HUES6 (cell line): ENCODE results near the gene KIAA0930.

Experiments used
- H3K27ac ChIP-seq: 2 replicates; pipeline ENCODE4 v1.7.0; 2013; ENCODE audit warnings: low read depth, mild to moderate bottlenecking, low read length, inconsistent platforms
- H3K27me3 ChIP-seq: 2 replicates; pipeline ENCODE4 v1.6.1; 2013; ENCODE audit warnings: low read length; ENCODE audit not compliant: control insufficient read depth, insufficient read depth
- H3K36me3 ChIP-seq: 2 replicates; pipeline ENCODE4 v1.6.1; 2013; ENCODE audit warnings: low read length; ENCODE audit not compliant: control insufficient read depth, insufficient read depth
- H3K4me1 ChIP-seq: 2 replicates; pipeline ENCODE4 v1.6.1; 2013; ENCODE audit warnings: low read length; ENCODE audit not compliant: control insufficient read depth, insufficient read depth
- H3K4me3 ChIP-seq: 2 replicates; pipeline ENCODE4 v1.5.1; 2013; ENCODE audit warnings: low read depth, low read length
- H3K9ac ChIP-seq: one replicate; pipeline ENCODE4 v1.6.1; 2013; ENCODE audit warnings: mild to moderate bottlenecking, low read length
- H3K9me3 ChIP-seq: 2 replicates; pipeline ENCODE4 v1.6.1; 2013; ENCODE audit warnings: low read depth, low read length; ENCODE audit not compliant: control insufficient read depth, insufficient read depth

The KIAA0930 gene

DNA sequence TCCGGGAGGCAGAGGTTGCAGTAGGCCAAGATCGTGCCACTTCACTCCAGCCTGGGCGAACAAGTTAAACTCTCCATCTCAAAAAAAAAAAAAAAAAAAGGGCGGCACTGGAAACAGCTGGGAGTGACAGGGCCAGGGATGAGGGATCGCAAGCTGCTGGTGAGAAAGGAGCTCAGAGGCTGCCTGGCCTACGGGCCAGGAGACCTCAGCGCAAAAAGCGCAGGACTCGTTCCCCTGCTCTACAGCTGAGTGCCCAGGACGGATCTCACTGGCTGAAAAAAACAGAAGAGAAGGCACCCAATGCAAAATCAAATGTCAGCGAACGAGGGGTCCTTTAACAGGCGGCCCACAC is 77.6 kb downstream of the KIAA0930 start:
- peak overlapping the region; percentile 95 for H3K9ac ChIP-seq
- H3K27me3 ChIP-seq = no peaks in the 10 kb centered on the region
- H3K36me3 ChIP-seq = peaks cover 26% of the 10 kb centered on the region
- H3K9me3 ChIP-seq = no peaks in the 10 kb centered on the region
- H3K27ac ChIP-seq = peak overlapping the region; percentile 92
- H3K4me1 ChIP-seq = peaks cover 36% of the 10 kb centered on the region
- peak overlapping the region; percentile 89 for H3K4me3 ChIP-seq

GRCh38 chr22:45162531-45162930 is 78.2 kb downstream of the KIAA0930 start:
- Histone ChIP-seq H3K9ac (peak overlapping the region; percentile 95), H3K27me3 (no peaks in the 10 kb centered on the region), H3K36me3 (peaks cover 24% of the 10 kb centered on the region), H3K9me3 (no peaks in the 10 kb centered on the region), H3K4me1 (peaks cover 38% of the 10 kb centered on the region), H3K4me3 (peak overlapping the region; percentile 89), H3K27ac (peak overlapping the region; percentile 92; the same call in 1 of the 2 replicates)

DNA sequence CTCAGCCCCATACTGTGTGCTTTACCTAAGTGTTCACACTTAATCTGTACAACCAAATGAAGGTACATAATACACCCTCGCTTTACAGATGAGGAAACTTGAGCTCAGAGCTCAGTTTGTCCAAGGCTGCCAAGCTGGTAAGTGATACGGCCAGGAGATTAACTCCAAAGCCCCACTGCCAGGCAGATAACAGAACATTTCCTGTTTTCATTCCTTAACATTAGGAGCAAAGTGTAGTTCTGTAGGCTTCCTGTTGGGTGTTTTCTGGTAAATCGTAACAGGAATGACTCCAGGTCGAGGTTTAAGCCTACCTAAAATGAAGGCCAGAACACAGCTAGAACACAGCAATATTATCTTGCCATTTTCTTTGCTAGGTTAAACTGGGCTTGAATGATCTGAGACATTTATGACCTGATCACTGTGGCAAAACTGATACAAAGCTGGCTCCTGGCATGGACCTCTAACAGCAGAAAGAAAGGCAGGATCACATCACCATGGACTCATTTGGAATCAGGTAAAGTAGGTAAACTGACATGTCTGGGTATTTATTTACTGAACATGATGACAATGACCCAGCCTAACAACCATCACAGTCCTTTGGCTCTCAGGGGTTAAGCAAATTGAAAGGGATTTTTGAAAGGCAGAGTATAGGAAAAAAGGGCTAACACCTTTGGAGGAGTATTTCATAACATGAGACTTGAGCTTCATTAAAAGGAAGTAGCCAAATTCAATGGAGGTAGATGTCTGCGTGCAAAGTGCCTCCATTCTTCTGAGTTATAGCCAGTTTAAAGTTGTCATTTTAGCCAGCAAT is 80.8 kb downstream of the KIAA0930 start:
- peaks cover 30% of the 10 kb centered on the region for H3K36me3 ChIP-seq
- no peaks in the 10 kb centered on the region for H3K27me3 ChIP-seq
- H3K4me3 ChIP-seq = no peak overlapping the region; the same call in 1 of the 2 replicates
- H3K9ac ChIP-seq = peak overlapping the region; percentile 12
- peaks cover 38% of the 10 kb centered on the region for H3K4me1 ChIP-seq
- peak overlapping the region; percentile 10; the same call in 1 of the 2 replicates for H3K27ac ChIP-seq
- H3K9me3 ChIP-seq = no peaks in the 10 kb centered on the region

GRCh38 chr22:45157907-45158306 is 82.8 kb downstream of the KIAA0930 start:
- peak overlapping the region; percentile 25 for H3K9ac ChIP-seq
- no peaks in the 10 kb centered on the region for H3K9me3 ChIP-seq
- H3K27me3 ChIP-seq = no peaks in the 10 kb centered on the region
- no peak overlapping the region for H3K4me3 ChIP-seq
- H3K4me1 ChIP-seq = peaks cover 38% of the 10 kb centered on the region
- peaks cover 36% of the 10 kb centered on the region for H3K36me3 ChIP-seq
- no peak overlapping the region; the same call in 1 of the 2 replicates for H3K27ac ChIP-seq

GRCh38 chr22:45155050-45155840 is 85.4 kb downstream of the KIAA0930 start:
- no peaks in the 10 kb centered on the region for H3K27me3 ChIP-seq
- no peak overlapping the region for H3K27ac ChIP-seq
- H3K9ac ChIP-seq = no peak overlapping the region
- H3K4me3 ChIP-seq = no peak overlapping the region
- peaks cover 44% of the 10 kb centered on the region for H3K36me3 ChIP-seq
- H3K4me1 ChIP-seq = peaks cover 23% of the 10 kb centered on the region
- H3K9me3 ChIP-seq = no peaks in the 10 kb centered on the region

GRCh38 chr22:45154383-45154782 is 86.3 kb downstream of the KIAA0930 start:
- Histone ChIP-seq H3K4me1 (peaks cover 14% of the 10 kb centered on the region; the same call in 1 of the 2 replicates), H3K9ac (no peak overlapping the region), H3K27me3 (no peaks in the 10 kb centered on the region), H3K9me3 (no peaks in the 10 kb centered on the region), H3K4me3 (no peak overlapping the region), H3K36me3 (peaks cover 47% of the 10 kb centered on the region), H3K27ac (no peak overlapping the region)

GRCh38 chr22:45151503-45151902 is 89.2 kb downstream of the KIAA0930 start:
- Histone ChIP-seq H3K9me3 (no peaks in the 10 kb centered on the region), H3K27ac (no peak overlapping the region), H3K27me3 (no peaks in the 10 kb centered on the region), H3K4me3 (no peak overlapping the region), H3K36me3 (peaks cover 38% of the 10 kb centered on the region), H3K9ac (no peak overlapping the region), H3K4me1 (no peaks in the 10 kb centered on the region; the same call in 1 of the 2 replicates)

- H3K36me3 ChIP-seq = peaks cover 30% of the 10 kb centered on the region
- no peaks in the 10 kb centered on the region for H3K27me3 ChIP-seq
- H3K9me3 ChIP-seq = no peaks in the 10 kb centered on the region
- H3K4me3 ChIP-seq = no peak overlapping the region
- H3K27ac ChIP-seq = no peak overlapping the region
- H3K4me1 ChIP-seq = no peaks in the 10 kb centered on the region
- no peak overlapping the region for H3K9ac ChIP-seq
Observed at GRCh38 chr22:45150139-45150538, 90.6 kb downstream of the KIAA0930 start.

DNA sequence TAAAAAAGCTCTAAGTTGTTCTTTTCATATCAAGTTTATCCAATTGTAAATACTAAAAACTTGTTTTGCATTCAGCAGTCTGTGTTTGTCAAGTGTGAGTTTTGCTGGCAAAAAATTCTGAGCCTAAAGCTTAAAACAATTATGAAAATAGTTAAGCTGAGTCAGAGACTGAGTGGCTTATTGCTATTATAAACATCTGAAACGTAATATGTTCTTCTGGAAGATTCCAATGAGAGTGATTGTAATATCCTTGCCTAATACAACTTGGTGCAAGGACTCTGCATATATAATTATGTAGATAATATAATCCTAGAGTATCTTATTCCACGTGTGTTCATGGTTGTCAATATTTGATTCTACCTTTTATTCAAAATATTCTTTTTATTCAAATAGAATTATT is 91.0 kb downstream of the KIAA0930 start:
- no peaks in the 10 kb centered on the region for H3K27me3 ChIP-seq
- H3K4me3 ChIP-seq = no peak overlapping the region
- H3K27ac ChIP-seq = no peak overlapping the region
- no peak overlapping the region for H3K9ac ChIP-seq
- H3K9me3 ChIP-seq = no peaks in the 10 kb centered on the region
- H3K36me3 ChIP-seq = peaks cover 27% of the 10 kb centered on the region
- H3K4me1 ChIP-seq = no peaks in the 10 kb centered on the region

- H3K27ac ChIP-seq = no peak overlapping the region
- H3K4me1 ChIP-seq = no peaks in the 10 kb centered on the region
- no peaks in the 10 kb centered on the region for H3K9me3 ChIP-seq
- H3K4me3 ChIP-seq = no peak overlapping the region
- H3K36me3 ChIP-seq = peaks cover 7% of the 10 kb centered on the region
- H3K9ac ChIP-seq = no peak overlapping the region
- no peaks in the 10 kb centered on the region for H3K27me3 ChIP-seq
Observed at GRCh38 chr22:45144916-45145315, 95.8 kb downstream of the KIAA0930 start.

DNA sequence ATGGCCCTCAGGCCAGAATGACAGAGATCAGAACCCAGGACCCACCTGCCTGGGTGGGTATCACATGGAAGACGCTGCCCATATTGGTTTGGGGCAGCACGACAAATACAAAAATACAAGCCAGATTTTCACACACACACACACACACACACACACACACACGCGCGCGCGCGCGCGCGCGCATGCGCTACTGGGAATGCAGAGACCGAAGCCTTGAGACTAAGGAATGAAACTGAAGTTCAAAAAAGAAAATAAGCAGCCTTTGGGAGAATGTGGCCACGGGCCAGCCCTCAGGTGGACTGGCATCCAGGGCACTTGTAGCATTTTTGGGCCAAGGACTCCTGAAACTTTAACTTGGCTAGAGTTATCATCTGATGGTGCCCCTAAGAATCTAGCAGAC is 98.3 kb downstream of the KIAA0930 start:
- Histone ChIP-seq H3K27me3 (no peaks in the 10 kb centered on the region), H3K4me3 (no peak overlapping the region), H3K9me3 (no peaks in the 10 kb centered on the region), H3K9ac (no peak overlapping the region), H3K27ac (no peak overlapping the region), H3K4me1 (no peaks in the 10 kb centered on the region), H3K36me3 (no peaks in the 10 kb centered on the region; the same call in 1 of the 2 replicates)
